GM19372 (cell line): ENCODE results near the gene C1orf226.
"Not testable (repeated sequence)": the region's sequence is repeated elsewhere in the genome, so short reads cannot be mapped to it uniquely, and the experiment has no call there.

ENCODE experiments used
- ATAC-seq: cut with Tn5 transposase; IDR thresholded peaks from one replicate; pipeline ENCODE4 v1.9.1; 2021; ENCODE audit warnings: mild to moderate bottlenecking, low read depth, moderate library complexity; ENCODE audit not compliant: unreplicated experiment

Gene C1orf226

GRCh38 chr1:162400790-162401355 lies 19.3 kb downstream of the C1orf226 start:
- no peak for ATAC-seq

- no peak for ATAC-seq
Measured at GRCh38 chr1:162404550-162405160, 23.1 kb downstream of the C1orf226 start.

GRCh38 chr1:162405800-162406199 lies 24.3 kb downstream of the C1orf226 start:
- no peak for ATAC-seq

GRCh38 chr1:162406811-162407210 lies 25.3 kb downstream of the C1orf226 start:
- no peak for ATAC-seq

- no peak for ATAC-seq
Measured at GRCh38 chr1:162407539-162407938, 26.0 kb downstream of the C1orf226 start.

- ATAC-seq = no peak
Measured at GRCh38 chr1:162412002-162412401, 30.5 kb downstream of the C1orf226 start, which contains the start of gene SH2D1B. SH2D1B (minus strand) TSS chr1:162412136; CDS start chr1:162412016, 120 bp downstream.

- no peak for ATAC-seq
Measured at GRCh38 chr1:162416215-162416614, 34.7 kb downstream of the C1orf226 start.

- ATAC-seq = no peak
Measured at GRCh38 chr1:162416909-162417308, 35.4 kb downstream of the C1orf226 start.

GRCh38 chr1:162417650-162418049 lies 36.1 kb downstream of the C1orf226 start:
- no peak for ATAC-seq

GRCh38 chr1:162418584-162418983 lies 37.1 kb downstream of the C1orf226 start:
- not testable (repeated sequence) for ATAC-seq

- ATAC-seq = not testable (repeated sequence)
Measured at GRCh38 chr1:162419450-162419931, 38.0 kb downstream of the C1orf226 start.

- ATAC-seq = no peak
Measured at GRCh38 chr1:162420120-162420519, 38.6 kb downstream of the C1orf226 start.

- no peak for ATAC-seq
Measured at GRCh38 chr1:162421258-162422164, 40.0 kb downstream of the C1orf226 start.

GRCh38 chr1:162422662-162423375 lies 41.3 kb downstream of the C1orf226 start:
- no peak for ATAC-seq

GRCh38 chr1:162430583-162430982 lies 49.1 kb downstream of the C1orf226 start:
- ATAC-seq = no peak

GRCh38 chr1:162432977-162433713 lies 51.6 kb downstream of the C1orf226 start:
- ATAC-seq = not testable (repeated sequence)
